HG03095 (cell line): ENCODE measurements around the gene TMEM168.
"Not testable (repeated sequence)": the region's sequence is repeated elsewhere in the genome, so short reads cannot be mapped to it uniquely, and the experiment has no call there.

Experiments
- ATAC-seq: cut with Tn5 transposase; IDR thresholded peaks from one replicate; pipeline ENCODE4 v1.9.1; 2021; ENCODE audit warnings: moderate library complexity; ENCODE audit not compliant: unreplicated experiment

TMEM168 gene, protein sequence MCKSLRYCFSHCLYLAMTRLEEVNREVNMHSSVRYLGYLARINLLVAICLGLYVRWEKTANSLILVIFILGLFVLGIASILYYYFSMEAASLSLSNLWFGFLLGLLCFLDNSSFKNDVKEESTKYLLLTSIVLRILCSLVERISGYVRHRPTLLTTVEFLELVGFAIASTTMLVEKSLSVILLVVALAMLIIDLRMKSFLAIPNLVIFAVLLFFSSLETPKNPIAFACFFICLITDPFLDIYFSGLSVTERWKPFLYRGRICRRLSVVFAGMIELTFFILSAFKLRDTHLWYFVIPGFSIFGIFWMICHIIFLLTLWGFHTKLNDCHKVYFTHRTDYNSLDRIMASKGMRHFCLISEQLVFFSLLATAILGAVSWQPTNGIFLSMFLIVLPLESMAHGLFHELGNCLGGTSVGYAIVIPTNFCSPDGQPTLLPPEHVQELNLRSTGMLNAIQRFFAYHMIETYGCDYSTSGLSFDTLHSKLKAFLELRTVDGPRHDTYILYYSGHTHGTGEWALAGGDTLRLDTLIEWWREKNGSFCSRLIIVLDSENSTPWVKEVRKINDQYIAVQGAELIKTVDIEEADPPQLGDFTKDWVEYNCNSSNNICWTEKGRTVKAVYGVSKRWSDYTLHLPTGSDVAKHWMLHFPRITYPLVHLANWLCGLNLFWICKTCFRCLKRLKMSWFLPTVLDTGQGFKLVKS

DNA sequence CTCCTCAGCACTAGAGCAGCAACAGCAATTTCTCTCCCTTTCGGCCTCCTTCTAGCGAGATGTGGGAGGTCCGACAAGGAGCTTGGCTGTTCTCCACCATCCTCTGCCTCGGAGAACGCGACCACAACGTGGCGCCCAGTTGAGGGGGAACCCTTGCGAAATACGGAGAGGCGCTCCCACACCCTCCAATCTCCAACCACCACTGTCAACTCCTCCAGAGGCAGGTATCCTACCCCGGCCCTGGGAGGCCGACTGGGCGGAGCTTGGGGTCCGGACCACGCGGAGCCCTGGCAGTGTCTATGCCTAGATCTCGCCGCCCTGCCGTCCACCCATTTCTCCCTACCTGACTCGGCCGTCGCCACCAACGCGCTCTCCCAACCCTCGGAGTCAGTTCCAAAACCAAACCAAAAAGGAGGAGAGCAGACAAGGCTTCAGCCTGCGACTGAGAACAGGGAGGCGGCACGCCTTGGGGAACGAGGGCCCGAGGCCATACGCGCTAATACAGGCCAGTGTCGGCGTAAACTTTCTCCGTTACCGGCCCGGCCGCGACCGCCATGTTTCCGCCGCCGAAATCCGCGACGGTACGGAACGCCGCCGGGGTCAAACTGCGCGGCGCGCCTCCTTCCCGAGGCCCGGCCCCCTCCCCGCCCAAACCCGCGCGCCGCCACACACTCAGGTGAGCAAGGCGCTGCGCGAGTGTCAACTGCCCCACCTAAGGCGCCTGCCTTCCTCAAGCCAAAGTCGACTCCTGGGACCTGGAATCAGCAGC lies at the start of gene TMEM168:
Gene TMEM168, minus strand, starts transcription at position 577 of the 769 bp plus-strand sequence. CDS start 5,568 bp downstream, outside the sequence.
- peak; percentile 70 for ATAC-seq

DNA sequence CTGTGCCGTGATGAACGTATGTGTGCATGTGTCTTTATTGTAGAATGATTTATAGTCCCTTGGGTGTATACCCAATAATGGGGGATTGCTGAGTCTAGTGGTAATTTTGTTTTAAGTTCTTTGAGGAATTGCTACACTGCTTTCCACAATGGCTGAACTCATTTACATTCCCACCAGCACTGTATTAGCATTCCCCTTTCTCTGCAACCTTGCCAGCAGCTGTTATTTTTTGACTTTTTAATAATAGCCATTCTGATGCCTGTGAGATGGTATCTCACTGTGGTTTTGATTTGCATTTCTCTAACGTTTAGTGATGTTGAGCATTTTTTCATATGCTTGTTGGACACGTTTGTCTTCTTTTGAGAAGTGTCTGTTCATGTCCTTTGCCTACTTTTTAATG lies 45.7 kb upstream of the TMEM168 start:
- not testable (repeated sequence) for ATAC-seq

GRCh38 chr7:112833082-112833481 lies 42.9 kb upstream of the TMEM168 start:
- ATAC-seq: no peak

GRCh38 chr7:112830769-112831168 lies 40.6 kb upstream of the TMEM168 start:
- no peak for ATAC-seq

DNA sequence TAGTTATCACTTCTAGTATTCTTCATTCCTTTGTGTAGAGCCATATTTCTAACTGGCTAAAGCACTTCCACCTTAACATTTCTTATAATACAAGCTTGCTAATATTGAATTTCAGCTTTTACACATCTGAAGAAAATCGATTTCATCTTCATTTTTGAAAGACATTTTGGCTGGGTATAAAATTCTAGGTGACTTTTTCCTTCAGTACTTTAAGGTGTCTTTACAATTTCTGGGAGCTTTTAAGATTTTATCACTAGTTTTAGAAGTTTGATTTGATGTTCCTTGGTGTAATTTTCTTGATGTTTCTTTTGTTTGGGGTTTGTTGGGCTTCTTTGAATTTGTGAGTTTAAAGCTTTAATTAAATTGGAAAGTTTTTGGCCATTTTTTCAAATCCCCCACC lies 38.5 kb upstream of the TMEM168 start:
- no peak for ATAC-seq

GRCh38 chr7:112821345-112821744 lies 31.2 kb upstream of the TMEM168 start:
- ATAC-seq: no peak

DNA sequence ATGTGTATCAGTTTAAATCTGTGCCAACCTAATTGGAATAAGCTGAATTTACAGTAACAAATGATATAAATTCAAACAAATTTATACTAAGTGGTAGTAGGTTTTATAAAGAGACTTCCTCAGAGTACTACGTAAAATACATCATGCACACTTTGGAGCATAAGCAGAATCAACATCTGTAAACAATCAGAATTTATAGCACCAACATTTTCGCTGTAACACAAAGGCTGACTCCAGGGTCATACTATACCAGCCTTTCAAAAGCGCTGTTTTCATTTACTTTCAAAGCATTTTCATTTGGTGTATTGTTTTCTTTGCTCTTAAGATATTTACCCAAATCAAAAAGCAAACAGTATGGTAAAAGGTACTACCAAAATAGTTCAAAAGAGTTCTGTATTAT lies 29.3 kb upstream of the TMEM168 start:
- no peak for ATAC-seq

DNA sequence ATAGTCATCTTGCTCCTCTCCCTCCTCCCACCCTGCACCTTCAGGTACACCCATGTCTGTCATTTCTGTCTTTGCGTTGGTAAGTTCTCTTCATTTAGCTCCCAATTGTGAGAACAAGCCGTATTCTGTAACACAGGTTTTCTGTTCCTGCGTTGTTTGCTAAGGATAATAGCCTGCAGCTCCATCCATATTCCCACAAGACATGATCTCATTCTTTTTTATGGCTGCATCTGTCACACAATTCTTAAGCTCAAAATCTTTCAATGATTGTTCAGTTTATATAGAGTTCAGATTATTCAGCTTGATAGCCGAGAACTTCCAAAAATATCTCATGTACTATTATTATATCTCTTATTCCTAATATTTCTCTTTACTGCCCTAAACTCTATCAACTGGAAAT lies 16.0 kb upstream of the TMEM168 start:
- ATAC-seq: no peak

- ATAC-seq: no peak
These were observed 12.2 kb upstream of the TMEM168 start for GRCh38 chr7:112802406-112802805.

DNA sequence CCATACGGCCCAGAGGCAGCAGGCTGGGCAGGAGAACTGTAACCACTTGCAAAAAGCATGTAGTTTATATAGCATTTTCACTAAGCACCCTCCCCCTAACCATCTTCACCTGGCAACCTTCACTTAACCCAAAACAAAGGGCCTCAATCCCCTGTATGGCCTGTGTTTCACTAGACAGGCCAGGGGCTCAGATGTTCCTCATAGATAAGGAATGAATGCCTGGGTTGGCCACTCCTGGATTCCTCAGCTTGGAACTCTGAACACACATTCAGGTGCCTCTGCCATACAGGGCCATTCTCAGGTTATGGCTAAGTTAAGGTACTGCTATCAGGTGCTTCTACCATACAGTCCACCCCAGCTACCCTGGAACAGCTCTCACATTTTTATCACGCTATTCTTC lies 10.3 kb upstream of the TMEM168 start:
- ATAC-seq: no peak

DNA sequence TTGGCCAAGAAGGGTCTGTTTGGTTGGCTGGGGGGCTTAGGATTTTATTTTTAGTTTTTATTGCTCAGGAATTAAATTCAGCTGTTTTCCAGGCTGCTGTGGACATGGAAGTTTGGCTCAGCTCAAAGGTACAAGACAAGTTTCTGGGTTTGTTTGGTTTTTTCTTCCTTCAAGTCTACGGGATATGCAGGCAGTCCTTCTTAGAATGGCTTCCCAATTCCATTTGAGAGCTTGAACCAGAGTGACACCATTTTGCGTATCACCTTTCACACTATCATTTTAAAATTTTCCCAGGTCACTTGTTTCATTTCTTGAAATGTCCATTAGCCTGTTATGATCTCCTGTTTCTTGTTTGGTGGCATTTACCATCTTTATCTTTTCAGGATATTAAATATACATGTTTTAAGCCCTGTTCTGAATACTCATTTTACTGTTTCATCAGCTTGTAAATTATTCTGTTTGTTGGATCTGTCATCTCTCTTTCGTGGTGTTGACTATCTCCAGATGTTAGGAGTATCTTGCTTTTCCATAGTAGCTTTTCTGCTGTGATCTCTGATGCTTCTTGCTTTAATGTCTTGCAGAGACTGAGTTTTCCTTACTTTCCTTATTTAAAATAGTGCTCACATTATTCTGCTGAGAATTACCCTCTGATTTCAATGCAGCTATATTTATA lies 9.4 kb upstream of the TMEM168 start:
- no peak for ATAC-seq

GRCh38 chr7:112798274-112799159 lies 8.3 kb upstream of the TMEM168 start:
- no peak for ATAC-seq

GRCh38 chr7:112796552-112796951 lies 6.4 kb upstream of the TMEM168 start:
- not testable (repeated sequence) for ATAC-seq

DNA sequence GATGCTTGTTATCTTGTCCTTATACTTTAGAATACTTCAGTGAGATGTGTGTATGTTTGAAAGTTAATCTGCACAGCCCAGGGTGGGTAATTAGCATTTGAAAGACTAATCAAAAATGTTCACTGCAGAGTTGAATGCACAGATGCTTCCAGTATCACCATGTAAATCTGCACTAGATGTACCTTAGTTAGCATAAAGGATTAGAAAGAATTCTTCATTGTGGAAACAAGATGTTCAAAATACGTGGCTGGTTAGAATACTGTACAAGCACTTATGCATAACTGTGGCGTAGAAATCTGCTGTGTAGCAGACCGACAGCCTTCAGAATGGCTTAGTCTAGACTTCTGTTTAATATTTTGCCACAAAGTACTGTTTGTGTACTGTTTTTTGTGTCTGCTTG lies 2.2 kb upstream of the TMEM168 start:
- ATAC-seq: no peak

- no peak for ATAC-seq
These were observed 1.4 kb upstream of the TMEM168 start for GRCh38 chr7:112791465-112792168.

GRCh38 chr7:112790586-112791003 lies 402 bp upstream of the TMEM168 start:
- ATAC-seq: peak; percentile 70

DNA sequence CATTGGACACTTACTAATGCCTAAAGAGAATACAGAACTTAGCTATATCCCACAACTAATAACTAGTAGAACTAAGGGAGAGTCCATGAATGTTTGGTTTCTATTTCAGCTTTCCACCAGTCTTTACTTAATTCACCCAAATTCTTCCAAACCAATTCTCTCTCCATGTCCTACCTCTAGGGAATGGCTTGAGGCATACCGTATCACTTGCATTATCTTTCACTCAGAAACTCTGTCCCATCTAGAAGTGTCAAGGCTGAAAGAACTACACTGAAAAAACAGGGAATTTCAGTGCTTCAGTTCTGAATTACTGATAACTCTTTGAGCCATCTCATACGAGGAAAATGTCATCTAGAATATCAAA lies 758 bp downstream of the TMEM168 start:
- ATAC-seq: peak; percentile 1

- ATAC-seq: no peak
These were observed 1.3 kb downstream of the TMEM168 start for GRCh38 chr7:112788778-112789343.

GRCh38 chr7:112784603-112785002 lies 5.6 kb downstream of the TMEM168 start:
- no peak for ATAC-seq
